ENCODE data around the gene ZNF652.
"Not testable (repeated sequence)": the region's sequence is repeated elsewhere in the genome, so short reads cannot be mapped to it uniquely, and the experiment has no call there.

The ZNF652 gene

GRCh38 chr17:49361902-49362722 lies at the start of gene ZNF652:
TSS of gene ZNF652 (minus strand) at chr17:49362250. CDS start at chr17:49317725, 44,525 bp downstream.
- DNase-seq (ENCODE audit: low spot score) = peak; percentile 96

- DNase-seq (ENCODE audit: low spot score) = no peak
Observed at GRCh38 chr17:49409066-49409465, 47.0 kb upstream of the ZNF652 start.

- DNase-seq (ENCODE audit: low spot score) = peak; percentile 55
Observed at GRCh38 chr17:49407981-49408501, 46.0 kb upstream of the ZNF652 start.

GRCh38 chr17:49407086-49407485 lies 45.0 kb upstream of the ZNF652 start:
- no peak for DNase-seq (ENCODE audit: low spot score)

- DNase-seq (ENCODE audit: low spot score) = no peak
Observed at GRCh38 chr17:49406421-49407061, 44.5 kb upstream of the ZNF652 start.

GRCh38 chr17:49404906-49405305 lies 42.9 kb upstream of the ZNF652 start:
- no peak for DNase-seq (ENCODE audit: low spot score)

GRCh38 chr17:49404361-49404760 lies 42.3 kb upstream of the ZNF652 start:
- DNase-seq (ENCODE audit: low spot score) = no peak

- DNase-seq (ENCODE audit: low spot score) = no peak
Observed at GRCh38 chr17:49403514-49404289, 41.7 kb upstream of the ZNF652 start.

GRCh38 chr17:49402706-49403105 lies 40.7 kb upstream of the ZNF652 start:
- DNase-seq (ENCODE audit: low spot score) = no peak

GRCh38 chr17:49401971-49402611 lies 40.0 kb upstream of the ZNF652 start:
- DNase-seq (ENCODE audit: low spot score) = no peak

GRCh38 chr17:49399995-49400394 lies 37.9 kb upstream of the ZNF652 start:
- no peak for DNase-seq (ENCODE audit: low spot score)

GRCh38 chr17:49397586-49397985 lies 35.5 kb upstream of the ZNF652 start:
- DNase-seq (ENCODE audit: low spot score) = no peak

GRCh38 chr17:49393491-49394255 lies 31.6 kb upstream of the ZNF652 start:
- no peak for DNase-seq (ENCODE audit: low spot score)

GRCh38 chr17:49390548-49391324 lies 28.7 kb upstream of the ZNF652 start:
- no peak for DNase-seq (ENCODE audit: low spot score)

- not testable (repeated sequence) for DNase-seq (ENCODE audit: low spot score)
Observed at GRCh38 chr17:49389514-49390347, 27.7 kb upstream of the ZNF652 start.

GRCh38 chr17:49388692-49389513 lies 26.9 kb upstream of the ZNF652 start:
- DNase-seq (ENCODE audit: low spot score) = no peak

- no peak for DNase-seq (ENCODE audit: low spot score)
Observed at GRCh38 chr17:49388290-49388640, 26.2 kb upstream of the ZNF652 start.

- no peak for DNase-seq (ENCODE audit: low spot score)
Observed at GRCh38 chr17:49387498-49388289, 25.6 kb upstream of the ZNF652 start.

Data from LoVo (cell line).